NCI-H510A treated with DMSO at 0.1 percent for 48 hours (cell line): Measurements from ENCODE around the gene CD79A.
A peak's percentile ranks its signal among the peaks of the same experiment; 100 is the strongest.
"Not testable (repeated sequence)": the region's sequence is repeated elsewhere in the genome, so short reads cannot be mapped to it uniquely, and the experiment has no call there.

Source experiments
- DNase-seq: peaks from one replicate; lab custom pipeline; 2025; lab: John Stamatoyannopoulos, UW

The CD79A gene

GRCh38 chr19:41863209-41863931 is 13.7 kb upstream of the CD79A start:
- no peak for DNase-seq

- no peak for DNase-seq
These were observed 12.7 kb upstream of the CD79A start for GRCh38 chr19:41864374-41864773.

- peak; percentile 21 for DNase-seq
These were observed 10.8 kb upstream of the CD79A start for GRCh38 chr19:41866284-41866683.

GRCh38 chr19:41868120-41868988 is 8.7 kb upstream of the CD79A start:
- DNase-seq: peak; percentile 80

GRCh38 chr19:41868989-41869300 is 8.1 kb upstream of the CD79A start:
- no peak for DNase-seq

GRCh38 chr19:41869374-41869955 is 7.6 kb upstream of the CD79A start:
- no peak for DNase-seq

- no peak for DNase-seq
These were observed 6.6 kb upstream of the CD79A start for GRCh38 chr19:41870401-41870873.

- no peak for DNase-seq
These were observed 5.3 kb upstream of the CD79A start for GRCh38 chr19:41871573-41872383.

GRCh38 chr19:41872384-41872774 is 4.7 kb upstream of the CD79A start:
- no peak for DNase-seq

- peak; percentile 72 for DNase-seq
These were observed 4.1 kb upstream of the CD79A start for GRCh38 chr19:41872775-41873647.

- DNase-seq: not testable (repeated sequence)
These were observed 1.1 kb upstream of the CD79A start for GRCh38 chr19:41875973-41876372.

- DNase-seq: no peak
These were observed 1.1 kb downstream of the CD79A start for GRCh38 chr19:41877916-41878905.

- DNase-seq: no peak
These were observed 2.0 kb downstream of the CD79A start for GRCh38 chr19:41879080-41879479.

GRCh38 chr19:41879670-41880328 is 2.7 kb downstream of the CD79A start:
- no peak for DNase-seq

- DNase-seq: no peak
These were observed 3.2 kb downstream of the CD79A start for GRCh38 chr19:41880329-41880708.

- DNase-seq: peak; percentile 33
These were observed 5.7 kb downstream of the CD79A start, which contains the start of gene ARHGEF1 for GRCh38 chr19:41882568-41883462. TSS of gene ARHGEF1 (plus strand) at chr19:41883184. CDS start at chr19:41888083, 4,899 bp downstream.

GRCh38 chr19:41883463-41883820 is 6.4 kb downstream of the CD79A start:
- no peak for DNase-seq
